GM12878 (cell line): ENCODE results near the gene HS6ST3. TPM values are rescaled to one million over a fixed set of nuclear protein-coding genes. Genes with fewer than 3 reads are reported as not detected.

ENCODE experiments used
- ATAC-seq: fragments of 200-7000 bp; cut with Tn5 transposase; 3 replicates; pipeline ENCODE4 v1.9.1; 2020; ENCODE audit warnings: mild to moderate bottlenecking, moderate library complexity
- BruUV-seq: library from RNA; stranded (reverse); fragments of 400-500 nt; replicated peaks from 2 replicates; lab custom pipeline; 2021; lab: Mats Ljungman, UMichigan
- CTCF ChIA-PET: fragments of 300-600 bp; sonication (Branson Sonifier 250); formaldehyde crosslinking; extraction: SDS; loops from one replicate; lab custom pipeline; 2021; ENCODE audit warnings: inconsistent platforms; lab: Yijun Ruan, JAX
- POLR2A ChIA-PET: fragments of 350-600 bp; formaldehyde crosslinking; extraction: SDS; loops from one replicate; lab custom pipeline; 2021; ENCODE audit warnings: inconsistent platforms; lab: Charles Lee
- RAD21 ChIA-PET: fragments of 300-600 bp; sonication (Branson Sonifier 250); formaldehyde crosslinking; loops from one replicate; lab custom pipeline; 2023; ENCODE audit warnings: antibody characterized with exemption; ENCODE audit not compliant: unreplicated experiment; lab: Charles Lee
- SMC1A ChIA-PET: fragments of 300-600 bp; sonication (Branson Sonifier 250); formaldehyde crosslinking; loops from one replicate; lab custom pipeline; 2023; ENCODE audit not compliant: unreplicated experiment, uncharacterized antibody; lab: Charles Lee
- DNase-seq: peaks from one replicate; pipeline ENCODE4 v3.0.0-alpha.2; 2011; ENCODE audit warnings: low read depth, low spot score
- FAIRE-seq: peaks from 3 replicates; lab custom pipeline; 2011; peaks lifted over from hg19 to GRCh38; lab: Jason Lieb, UNC
- H2AFZ ChIP-seq: 2 replicates; pipeline ENCODE4 v1.6.0; 2011; ENCODE audit warnings: low read depth, low read length, control low read depth; ENCODE audit not compliant: control insufficient read depth
- H3K27ac ChIP-seq: 2 replicates; pipeline ENCODE4 v1.5.1; 2011; ENCODE audit warnings: control low read depth; ENCODE audit not compliant: control insufficient read depth, insufficient read depth
- H3K27me3 ChIP-seq, 2 experiments: replicated peaks in 1 of 2; 2 replicates each; pipeline versions ENCODE4 v1.6.0 to v1.6.1; 2011; ENCODE audit warnings: low read length in 1 of 2; ENCODE audit not compliant: control insufficient read depth in 2 of 2, insufficient read depth in 2 of 2
- H3K36me3 ChIP-seq, 2 experiments: 2 replicates each; pipeline ENCODE4 v1.5.1; 2011; ENCODE audit warnings: low read length in 1 of 2; ENCODE audit not compliant: control insufficient read depth in 2 of 2, insufficient read depth in 2 of 2
- H3K4me1 ChIP-seq: 2 replicates; pipeline ENCODE4 v1.6.1; 2011; ENCODE audit warnings: mild to moderate bottlenecking, low read length, moderate library complexity, mixed read lengths; ENCODE audit not compliant: control insufficient read depth, insufficient read depth
- H3K4me2 ChIP-seq: 2 replicates; pipeline ENCODE4 v1.6.0; 2011; ENCODE audit warnings: control low read depth; ENCODE audit not compliant: control insufficient read depth, insufficient read depth
- H3K4me3 ChIP-seq: fragments of 200-600 bp; sonication (generic); 2 replicates; pipeline ENCODE4 v1.5.1; 2016
- H3K79me2 ChIP-seq: 2 replicates; pipeline ENCODE4 v1.6.0; 2011; ENCODE audit warnings: low read length; ENCODE audit not compliant: control insufficient read depth, insufficient read depth
- H3K9ac ChIP-seq: 2 replicates; pipeline ENCODE4 v1.8.0; 2011; ENCODE audit warnings: low read length, control low read depth, mixed read lengths; ENCODE audit not compliant: control insufficient read depth, insufficient read depth
- H3K9me3 ChIP-seq: replicated peaks from 3 replicates; pipeline ENCODE4 v1.5.1; 2011; ENCODE audit warnings: mild to moderate bottlenecking, low read length; ENCODE audit not compliant: control insufficient read depth, insufficient read depth
- H4K20me1 ChIP-seq: 2 replicates; pipeline ENCODE4 v1.6.0; 2011; ENCODE audit not compliant: control insufficient read depth, insufficient read depth
- BCL11A ChIP-seq: IDR thresholded peaks from 2 replicates; pipeline ENCODE4 v1.6.1; 2011; ENCODE audit warnings: low read depth, low read length
- DPF2 ChIP-seq: fragments of 450-650 bp; IDR thresholded peaks from 2 replicates; pipeline ENCODE4 v1.6.1; 2017; ENCODE audit warnings: mild to moderate bottlenecking
- GATAD2B ChIP-seq: fragments of 450-650 bp; conservative IDR thresholded peaks from 2 replicates; pipeline ENCODE4 v1.6.1; 2017; ENCODE audit warnings: low read depth, mild to moderate bottlenecking, moderate library complexity
- IKZF1 ChIP-seq: fragments of 450-650 bp; conservative IDR thresholded peaks from 2 replicates; pipeline ENCODE4 v1.6.1; 2017; ENCODE audit warnings: antibody characterized with exemption, mild to moderate bottlenecking
- IKZF2 ChIP-seq, 2 experiments: fragments of 450-650 bp; IDR thresholded peaks; 2 replicates each; pipeline ENCODE4 v1.6.1; 2017; ENCODE audit warnings: mild to moderate bottlenecking in 2 of 2, moderate library complexity in 2 of 2
- MTA2 ChIP-seq: fragments of 450-650 bp; IDR thresholded peaks from 2 replicates; pipeline ENCODE4 v1.6.1; 2016; ENCODE audit warnings: low read depth, mild to moderate bottlenecking, moderate library complexity
- NFXL1 ChIP-seq: fragments of 450-650 bp; IDR thresholded peaks from 2 replicates; pipeline ENCODE4 v1.6.1; 2017; ENCODE audit warnings: antibody characterized with exemption, mild to moderate bottlenecking, borderline replicate concordance
- NFYA ChIP-seq: IDR thresholded peaks from 2 replicates; pipeline ENCODE4 v1.6.1; 2011; ENCODE audit warnings: low read depth, mild to moderate bottlenecking, low read length, improper control_type of control experiment, borderline replicate concordance
- NR2C1 ChIP-seq: fragments of 450-650 bp; IDR thresholded peaks from 2 replicates; pipeline ENCODE4 v1.6.1; 2017; ENCODE audit warnings: antibody characterized with exemption, mild to moderate bottlenecking, moderate library complexity
- PML ChIP-seq: IDR thresholded peaks from 2 replicates; pipeline ENCODE4 v1.6.1; 2012; ENCODE audit warnings: low read length, inconsistent platforms
- POLR2A ChIP-seq: IDR thresholded peaks from 2 replicates; pipeline ENCODE4 v1.6.1; 2011; ENCODE audit warnings: low read depth, mild to moderate bottlenecking, low read length
- SIX5 ChIP-seq: IDR thresholded peaks from 2 replicates; pipeline ENCODE4 v1.6.1; 2011; ENCODE audit warnings: mild to moderate bottlenecking, low read depth, low read length, moderate library complexity; ENCODE audit not compliant: severe bottlenecking
- STAT3 ChIP-seq: IDR thresholded peaks from 2 replicates; pipeline ENCODE4 v1.6.1; 2011; ENCODE audit warnings: low read depth, low read length, improper control_type of control experiment
- ZNF207 ChIP-seq: fragments of 450-650 bp; IDR thresholded peaks from 2 replicates; pipeline ENCODE4 v1.6.1; 2014; ENCODE audit warnings: antibody characterized with exemption, mild to moderate bottlenecking, borderline replicate concordance
- ZNF217 ChIP-seq: fragments of 450-650 bp; IDR thresholded peaks from 2 replicates; pipeline ENCODE4 v1.6.1; 2017; ENCODE audit warnings: antibody characterized with exemption, mild to moderate bottlenecking
- WGBS: methylation state at CpG from one replicate; pipeline ENCODE4 v1.1.6; 2016; ENCODE audit warnings: low lambda C conversion rate; ENCODE audit not compliant: insufficient replicate concordance, insufficient coverage; ENCODE audit errors: missing lambda C conversion rate; 5-methylcytosine and 5-hydroxymethylcytosine counted together
- in situ Hi-C: fragments of 300-500 bp; cut with MboI; formaldehyde crosslinking; loops from 9 replicates; pipeline ENCODE4 v1.14.3; 2018; ENCODE audit warnings: mixed read lengths
- intact Hi-C: fragments of 100-400 bp; cut with micrococcal nuclease; formaldehyde crosslinking; loops from one replicate; pipeline ENCODE4 v1.14.2; 2022; ENCODE audit not compliant: unreplicated experiment
- polyA plus RNA-seq, 11 experiments: library from polyadenylated mRNA; depleted of rRNA in 4 of 11; unstranded in 6 of 11; stranded (reverse) in 5 of 11; fragments of >200 nt; fragmentation: Nextera tagmentation in 4 of 11; fragmentation: Illumina TruSeq in 1 of 11; extraction: Ambion mirVana in 4 of 11; extraction: Trizol in 1 of 11; gene quantifications; 1 replicate in 1 of 11; 2 replicates in 10 of 11; pipeline versions ENCODE4 v1.2.1 to v1.2.3, GENCODE V29; 2011 to 2016; ENCODE audit warnings: inconsistent platforms in 2 of 11, missing spikeins in 2 of 11, low read depth in 1 of 11
- total RNA-seq, 4 experiments: library from RNA; depleted of rRNA in 3 of 4; stranded (reverse); fragments of >200 nt in 3 of 4; fragmentation: Illumina TruSeq in 1 of 4; extraction: Trizol in 1 of 4; gene quantifications; 2 replicates each; pipeline versions ENCODE4 v1.2.1 to v1.2.3, GENCODE V29; 2013 to 2021

The HS6ST3 gene
- total and polyA plus RNA-seq, 10 of the 15 experiments (the other 5 are each of a cell fraction or from before 2014, with no cell fraction given): under 0.01 to 2.9 TPM; not detected in 8

DNA sequence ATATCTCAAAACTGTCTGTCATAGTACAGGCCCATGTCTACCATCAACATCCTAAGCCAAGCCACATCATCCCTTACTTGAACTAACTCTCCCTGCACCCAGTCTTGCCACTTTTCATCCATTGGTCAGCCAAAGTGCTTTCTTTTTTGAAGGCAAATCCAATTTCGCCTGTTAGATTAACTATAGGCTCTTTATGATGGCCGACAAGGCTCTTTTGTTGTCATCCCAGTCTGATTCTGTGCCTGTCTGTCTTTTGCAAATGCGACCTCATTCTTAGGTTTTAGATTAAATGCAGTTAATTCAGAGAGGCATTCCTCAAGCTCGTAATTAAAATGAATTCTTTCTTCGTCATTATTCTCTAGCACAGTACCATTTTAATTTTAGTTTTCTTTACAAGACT is 148.3 kb downstream of the HS6ST3 start (continued):
- no peak for TF ChIP-seq NFYA
- no peak for TF ChIP-seq PML
- TF ChIP-seq GATAD2B: no peak
- TF ChIP-seq POLR2A: no peak
- TF ChIP-seq NFXL1: no peak
- no peak for TF ChIP-seq ZNF207
- no peak for TF ChIP-seq ZNF217
- TF ChIP-seq STAT3: no peak

- ChIA-PET CTCF (no interaction called here), SMC1A (no interaction called here), POLR2A (no interaction called here), RAD21 (no interaction called here)
- in situ Hi-C loops (no loop called here), intact Hi-C loops (no loop called here)
- Histone ChIP-seq H3K9me3 (no peaks in the 10 kb centered on the region), H3K4me3 (no peak overlapping the region), H3K27ac (no peak overlapping the region), H3K27me3 (no peaks in the 10 kb centered on the region), H3K79me2 (no peaks in the 10 kb centered on the region), H4K20me1 (no peaks in the 10 kb centered on the region), H3K36me3 (no peaks in the 10 kb centered on the region), H3K4me2 (no peak overlapping the region), H3K4me1 (no peaks in the 10 kb centered on the region), H3K9ac (no peak overlapping the region), H2AFZ (no peak overlapping the region)
- BruUV-seq: no TSS peak
- DNase-seq (no peak), FAIRE-seq (no peak), ATAC-seq (peak; percentile 79)
- 0 out of 4 replicates have a peak, but pooled peaks of 1 of the 2 experiments have one; percentile 19 for TF ChIP-seq IKZF2 (IDR thresholded peaks at IDR 0.05)
- no peak for TF ChIP-seq SIX5
- peak; percentile 26; the same call in 1 of the 2 replicates for TF ChIP-seq IKZF1
- TF ChIP-seq MTA2: peak; percentile 84
- 0 out of 2 replicates have a peak, but pooled peaks have one; percentile 23 for TF ChIP-seq DPF2
- peak; percentile 21; the same call in 1 of the 2 replicates for TF ChIP-seq BCL11A
- no peak for TF ChIP-seq NR2C1
- WGBS: 2% methylated on average over 5 of the region's 5 CpGs
Observed at GRCh38 chr13:96238861-96239260, 149.0 kb downstream of the HS6ST3 start.
